GM06990 (cell line): ENCODE measurements around the gene ENTPD2.

Source experiments
- DNase-seq: peaks from one replicate; pipeline ENCODE4 v3.0.0-alpha.2; 2011; ENCODE audit not compliant: insufficient read length; ENCODE audit errors: extremely low read depth
- H3K27me3 ChIP-seq: replicated peaks from 2 replicates; pipeline ENCODE4 v1.6.0; 2011; ENCODE audit warnings: low read length; ENCODE audit not compliant: control insufficient read depth, insufficient read depth
- H3K36me3 ChIP-seq: 2 replicates; pipeline ENCODE4 v1.5.1; 2011; ENCODE audit warnings: low read length; ENCODE audit not compliant: control insufficient read depth, insufficient read depth
- H3K4me3 ChIP-seq: replicated peaks from 2 replicates; pipeline ENCODE4 v1.5.1; 2011; ENCODE audit warnings: low read depth, mild to moderate bottlenecking, control low read depth, low read length
- CTCF ChIP-seq: IDR thresholded peaks from 2 replicates; pipeline ENCODE4 v1.5.1; 2011; ENCODE audit warnings: low read length, control low read depth, mild to moderate bottlenecking, inconsistent platforms; ENCODE audit not compliant: insufficient read depth, poor library complexity, severe bottlenecking

Gene ENTPD2

GRCh38 chr9:137062384-137062783 is 8.5 kb upstream of the ENTPD2 start:
- Histone ChIP-seq H3K27me3 (no peaks in the 10 kb centered on the region), H3K4me3 (no peak overlapping the region), H3K36me3 (no peaks in the 10 kb centered on the region; the same call in none of the 2 replicates)
- no peak for DNase-seq
- TF ChIP-seq CTCF: no peak

- Histone ChIP-seq H3K36me3 (no peaks in the 10 kb centered on the region), H3K4me3 (no peak overlapping the region), H3K27me3 (no peaks in the 10 kb centered on the region; the same call in 1 of the 2 replicates)
- no peak for TF ChIP-seq CTCF
- DNase-seq: no peak
Observed at GRCh38 chr9:137058521-137059234, 4.8 kb upstream of the ENTPD2 start.

DNA sequence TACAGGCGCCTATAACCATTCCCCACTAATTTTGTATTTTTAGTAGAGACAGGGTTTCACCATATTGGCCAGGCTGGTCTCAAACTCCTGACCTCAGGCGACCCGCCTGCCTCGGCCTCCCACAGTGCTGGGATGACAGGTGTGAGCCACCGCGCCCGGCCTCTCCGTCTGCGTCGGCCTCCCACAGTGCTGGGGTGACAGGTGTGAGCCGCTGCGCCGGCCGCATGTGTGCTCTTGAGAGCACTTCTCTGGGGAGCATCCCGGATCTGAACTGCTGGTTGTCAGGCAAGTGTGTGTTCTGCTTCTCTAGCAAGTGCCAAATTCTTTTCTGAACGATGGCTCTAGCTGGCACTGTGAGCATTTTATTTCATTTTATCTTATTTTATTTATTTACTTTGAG is 3.7 kb upstream of the ENTPD2 start:
- no peak for TF ChIP-seq CTCF
- no peak for DNase-seq
- Histone ChIP-seq H3K4me3 (no peak overlapping the region), H3K36me3 (no peaks in the 10 kb centered on the region), H3K27me3 (peaks cover under 1% of the 10 kb centered on the region)

DNA sequence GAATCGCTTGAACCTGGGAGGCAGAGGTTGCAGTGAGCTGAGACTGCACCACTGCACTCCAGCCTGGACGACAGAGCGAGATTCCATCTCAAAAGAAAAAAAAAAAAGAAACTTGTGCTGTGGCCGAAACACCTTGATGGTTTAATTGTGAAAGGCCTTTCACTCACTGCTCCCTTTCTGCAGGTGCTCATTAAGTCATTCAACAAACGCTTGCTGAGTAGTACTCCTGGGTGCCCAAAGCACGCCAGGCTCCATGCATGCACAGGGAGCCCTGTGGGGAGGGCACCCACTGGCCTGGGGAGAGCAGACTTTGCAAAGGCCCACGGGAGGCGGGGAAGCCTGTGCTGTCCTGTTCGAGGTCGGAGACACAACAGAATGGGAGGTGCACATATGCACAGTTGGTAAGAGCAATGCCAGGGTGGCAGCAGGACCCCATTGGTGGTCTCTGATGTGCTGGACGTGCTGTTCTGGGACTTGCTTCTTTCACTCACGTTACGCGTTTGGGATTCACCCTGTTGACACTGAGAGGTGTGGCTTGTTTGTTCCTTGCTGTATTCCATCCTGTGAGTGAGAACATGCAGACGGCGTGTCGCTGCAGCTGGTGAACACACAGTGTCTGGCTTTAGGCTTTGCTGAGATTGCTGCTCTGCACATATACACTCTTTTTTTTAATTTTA is 3.0 kb upstream of the ENTPD2 start:
- no peak for DNase-seq
- no peak overlapping the region for H3K4me3 ChIP-seq
- peaks cover 3% of the 10 kb centered on the region for H3K27me3 ChIP-seq
- TF ChIP-seq CTCF: no peak
- H3K36me3 ChIP-seq: no peaks in the 10 kb centered on the region

- no peaks in the 10 kb centered on the region for H3K36me3 ChIP-seq
- no peak overlapping the region for H3K4me3 ChIP-seq
- no peak for DNase-seq
- H3K27me3 ChIP-seq: peaks cover 3% of the 10 kb centered on the region
- no peak for TF ChIP-seq CTCF
Observed at GRCh38 chr9:137055385-137056364, 1.8 kb upstream of the ENTPD2 start.
